Natural killer cell (primary cell): ENCODE data around the gene MFSD12. TPM values are rescaled to one million over a fixed set of nuclear protein-coding genes. Genes with fewer than 3 reads are reported as not detected.

ENCODE experiments used
- ATAC-seq, 3 donors: fragments of 150-1000 bp in 2 of 3; fragments of 200-7000 bp in 1 of 3; cut with Tn5 transposase; 1 replicate in 1 of 3; 2 replicates in 2 of 3; pipeline ENCODE4 v1.10.0; 2021; ENCODE audit warnings: mild to moderate bottlenecking in 2 of 3, moderate library complexity in 2 of 3
- DNase-seq, 2 donors: peaks; one replicate each; pipeline versions ENCODE4 v3.0.0 to v3.0.0-alpha.2; 2013 to 2021; ENCODE audit warnings: mixed read lengths in 1 of 2
- H3K27ac ChIP-seq: one replicate; pipeline ENCODE4 v1.5.1; 2013; ENCODE audit warnings: mild to moderate bottlenecking, low read length
- H3K27me3 ChIP-seq: one replicate; pipeline ENCODE4 v1.6.1; 2013; ENCODE audit warnings: low read length; ENCODE audit not compliant: control insufficient read depth, insufficient read depth
- H3K36me3 ChIP-seq: one replicate; pipeline ENCODE4 v1.6.1; 2013; ENCODE audit warnings: low read length; ENCODE audit not compliant: control insufficient read depth, insufficient read depth
- H3K4me1 ChIP-seq: one replicate; pipeline ENCODE4 v1.6.1; 2013; ENCODE audit warnings: low read length; ENCODE audit not compliant: control insufficient read depth, insufficient read depth
- H3K4me3 ChIP-seq: one replicate; pipeline ENCODE4 v1.5.1; 2013; ENCODE audit warnings: low read length
- H3K9me3 ChIP-seq: one replicate; pipeline ENCODE4 v1.6.1; 2013; ENCODE audit warnings: low read length; ENCODE audit not compliant: control insufficient read depth, insufficient read depth
- H3K27ac Mint-ChIP-seq, 2 donors: one replicate each; pipeline ENCODE4 v1.8.0; 2022; ENCODE audit warnings: mild to moderate bottlenecking in 2 of 2, mixed read lengths in 2 of 2, moderate library complexity in 1 of 2
- H3K27me3 Mint-ChIP-seq, 2 donors: one replicate each; pipeline ENCODE4 v1.8.0; 2022; ENCODE audit warnings: low read depth in 2 of 2, mixed read lengths in 2 of 2
- H3K36me3 Mint-ChIP-seq: one replicate; pipeline ENCODE4 v1.8.0; 2022; ENCODE audit warnings: mixed read lengths
- H3K4me1 Mint-ChIP-seq, 2 donors: one replicate each; pipeline ENCODE4 v1.8.0; 2022; ENCODE audit warnings: mixed read lengths in 2 of 2
- H3K4me3 Mint-ChIP-seq: one replicate; pipeline ENCODE4 v1.8.0; 2022; ENCODE audit warnings: mild to moderate bottlenecking, moderate library complexity, mixed read lengths
- H3K9me3 Mint-ChIP-seq, 2 donors: one replicate each; pipeline ENCODE4 v1.8.0; 2022; ENCODE audit warnings: mixed read lengths in 2 of 2
- CTCF ChIP-seq: fragments of 200-600 bp; IDR thresholded peaks from one replicate; pipeline ENCODE4 v1.8.0; 2022; ENCODE audit warnings: antibody characterized with exemption
- WGBS: methylation state at CpG from one replicate; pipeline ENCODE4 v1.1.7; 2013; ENCODE audit warnings: missing lambda C conversion rate; ENCODE audit not compliant: insufficient coverage; 5-methylcytosine and 5-hydroxymethylcytosine counted together
- intact Hi-C: fragments of 100-400 bp; cut with micrococcal nuclease; formaldehyde crosslinking; loops from one replicate; pipeline ENCODE4 v1.14.2; 2022
- total RNA-seq, 4 donors: library from RNA; stranded (reverse); fragments of 120-200 nt in 1 of 4; gene quantifications; one replicate each; pipeline versions ENCODE4 v1.2.3 to v1.2.4, GENCODE V29; 2013 to 2022

Gene MFSD12
- total RNA-seq, 3 donors from 2014 or later (not counting 1 experiment from before 2014, with no cell fraction given): 29.8 to 34.5 (median 33.6) TPM

GRCh38 chr19:3591876-3592613 is 34.7 kb upstream of the MFSD12 start:
- no peaks in the 10 kb centered on the region for H3K27me3 ChIP-seq
- H3K36me3 ChIP-seq: no peaks in the 10 kb centered on the region
- Mint-ChIP-seq H3K4me3 (no peak overlapping the region), H3K27ac (no peak overlapping the region), H3K36me3 (no peaks in the 10 kb centered on the region), H3K4me1 (no peaks in the 10 kb centered on the region), H3K9me3 (no peaks in the 10 kb centered on the region), H3K27me3 (no peaks in the 10 kb centered on the region)
- TF ChIP-seq CTCF: no peak
- no peak overlapping the region for H3K27ac ChIP-seq
- intact Hi-C loops: no loop called here
- ATAC-seq: no peak
- no peaks in the 10 kb centered on the region for H3K9me3 ChIP-seq
- no peaks in the 10 kb centered on the region for H3K4me1 ChIP-seq
- H3K4me3 ChIP-seq: no peak overlapping the region
- no peak for DNase-seq
- 93% methylated on average over 9 of the region's 9 CpGs for WGBS

GRCh38 chr19:3590991-3591659 is 33.7 kb upstream of the MFSD12 start:
- Mint-ChIP-seq H3K36me3 (no peaks in the 10 kb centered on the region), H3K9me3 (no peaks in the 10 kb centered on the region), H3K4me3 (no peak overlapping the region), H3K4me1 (no peaks in the 10 kb centered on the region), H3K27me3 (no peaks in the 10 kb centered on the region), H3K27ac (no peak overlapping the region)
- WGBS: 93% methylated on average over 8 of the region's 8 CpGs
- TF ChIP-seq CTCF: no peak
- Histone ChIP-seq H3K4me1 (peaks cover 3% of the 10 kb centered on the region), H3K4me3 (no peak overlapping the region), H3K27me3 (no peaks in the 10 kb centered on the region), H3K9me3 (no peaks in the 10 kb centered on the region), H3K36me3 (no peaks in the 10 kb centered on the region), H3K27ac (no peak overlapping the region)
- intact Hi-C loops: no loop called here
- DNase-seq (no peak), ATAC-seq (no peak)

- intact Hi-C loops: no loop called here
- no peaks in the 10 kb centered on the region for H3K9me3 ChIP-seq
- Mint-ChIP-seq H3K9me3 (no peaks in the 10 kb centered on the region), H3K27me3 (no peaks in the 10 kb centered on the region), H3K4me3 (no peak overlapping the region), H3K36me3 (no peaks in the 10 kb centered on the region), H3K4me1 (no peaks in the 10 kb centered on the region), H3K27ac (no peak overlapping the region)
- H3K4me3 ChIP-seq: no peak overlapping the region
- DNase-seq: no peak
- H3K36me3 ChIP-seq: no peaks in the 10 kb centered on the region
- 94% methylated on average over 22 of the region's 22 CpGs for WGBS
- peaks cover 12% of the 10 kb centered on the region for H3K4me1 ChIP-seq
- TF ChIP-seq CTCF: no peak
- no peak for ATAC-seq
- no peak overlapping the region for H3K27ac ChIP-seq
- no peaks in the 10 kb centered on the region for H3K27me3 ChIP-seq
These were observed 32.6 kb upstream of the MFSD12 start for GRCh38 chr19:3589949-3590348.
